AG09309 (cell line): ENCODE data around the gene RFFL.

Experiments
- DNase-seq: peaks from one replicate; pipeline ENCODE4 v3.0.0-alpha.2; 2010; ENCODE audit warnings: low read depth
- H3K4me3 ChIP-seq: 2 replicates; pipeline ENCODE4 v1.5.1; 2011; ENCODE audit warnings: mild to moderate bottlenecking, low read depth, low read length, moderate library complexity; ENCODE audit not compliant: control insufficient read depth
- TF ChIP-seq, protein P1 (sequence below): IDR thresholded peaks from 2 replicates; pipeline ENCODE4 v1.5.1; 2011; ENCODE audit warnings: mild to moderate bottlenecking, low read depth, low read length, inconsistent platforms; ENCODE audit not compliant: insufficient read depth, control insufficient read depth; ENCODE audit errors: missing control alignments

The RFFL gene

GRCh38 chr17:35057332-35057915, 6.1 kb downstream of the RFFL start:
- no peak for DNase-seq
- no peak overlapping the region for H3K4me3 ChIP-seq
- TF ChIP-seq, protein P1, sequence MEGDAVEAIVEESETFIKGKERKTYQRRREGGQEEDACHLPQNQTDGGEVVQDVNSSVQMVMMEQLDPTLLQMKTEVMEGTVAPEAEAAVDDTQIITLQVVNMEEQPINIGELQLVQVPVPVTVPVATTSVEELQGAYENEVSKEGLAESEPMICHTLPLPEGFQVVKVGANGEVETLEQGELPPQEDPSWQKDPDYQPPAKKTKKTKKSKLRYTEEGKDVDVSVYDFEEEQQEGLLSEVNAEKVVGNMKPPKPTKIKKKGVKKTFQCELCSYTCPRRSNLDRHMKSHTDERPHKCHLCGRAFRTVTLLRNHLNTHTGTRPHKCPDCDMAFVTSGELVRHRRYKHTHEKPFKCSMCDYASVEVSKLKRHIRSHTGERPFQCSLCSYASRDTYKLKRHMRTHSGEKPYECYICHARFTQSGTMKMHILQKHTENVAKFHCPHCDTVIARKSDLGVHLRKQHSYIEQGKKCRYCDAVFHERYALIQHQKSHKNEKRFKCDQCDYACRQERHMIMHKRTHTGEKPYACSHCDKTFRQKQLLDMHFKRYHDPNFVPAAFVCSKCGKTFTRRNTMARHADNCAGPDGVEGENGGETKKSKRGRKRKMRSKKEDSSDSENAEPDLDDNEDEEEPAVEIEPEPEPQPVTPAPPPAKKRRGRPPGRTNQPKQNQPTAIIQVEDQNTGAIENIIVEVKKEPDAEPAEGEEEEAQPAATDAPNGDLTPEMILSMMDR = no peak

DNA sequence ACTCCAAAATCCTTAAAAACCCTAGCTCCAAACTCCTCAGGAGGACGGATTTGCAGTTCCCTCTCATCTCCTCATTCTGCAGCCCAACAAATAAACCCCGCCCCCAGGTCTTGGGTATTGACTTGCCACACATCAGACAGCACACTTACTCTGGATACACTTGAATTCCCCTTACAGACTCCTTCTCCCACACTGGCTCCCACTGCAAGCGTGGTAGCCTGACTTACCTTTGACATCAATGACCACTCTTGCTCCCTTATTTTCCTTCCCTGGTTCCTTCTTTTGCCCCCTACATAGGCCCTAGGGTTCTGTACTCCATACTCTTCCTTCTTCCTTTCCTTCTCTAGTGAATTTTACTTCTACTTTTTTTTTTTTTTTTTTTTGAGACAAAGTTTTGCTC, 7.5 kb downstream of the RFFL start:
- DNase-seq = no peak
- TF ChIP-seq, protein P1 = no peak
- no peak overlapping the region for H3K4me3 ChIP-seq

DNA sequence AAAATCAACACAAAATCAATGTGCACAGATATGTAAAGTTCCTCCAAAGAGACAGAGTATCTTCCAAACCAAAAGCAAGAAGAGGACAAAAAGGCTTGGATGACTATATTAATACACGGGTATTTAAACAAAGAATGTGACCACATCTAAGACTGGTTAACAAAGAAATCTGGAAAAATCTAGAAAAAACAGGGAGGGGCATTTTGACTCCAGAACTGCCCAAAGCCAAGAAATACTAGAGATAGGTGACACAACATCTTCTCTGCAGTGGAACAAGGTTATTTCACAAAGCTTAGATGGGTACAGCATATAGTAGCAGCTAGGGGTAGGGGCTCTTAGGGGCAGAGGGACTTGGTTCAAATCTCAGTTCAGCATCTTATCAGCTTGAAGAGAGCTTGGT, 10.3 kb downstream of the RFFL start:
- TF ChIP-seq, protein P1 = no peak
- DNase-seq = no peak
- H3K4me3 ChIP-seq = no peak overlapping the region

GRCh38 chr17:35052780-35053179, 10.7 kb downstream of the RFFL start:
- TF ChIP-seq, protein P1 = no peak
- no peak for DNase-seq
- H3K4me3 ChIP-seq = no peak overlapping the region

DNA sequence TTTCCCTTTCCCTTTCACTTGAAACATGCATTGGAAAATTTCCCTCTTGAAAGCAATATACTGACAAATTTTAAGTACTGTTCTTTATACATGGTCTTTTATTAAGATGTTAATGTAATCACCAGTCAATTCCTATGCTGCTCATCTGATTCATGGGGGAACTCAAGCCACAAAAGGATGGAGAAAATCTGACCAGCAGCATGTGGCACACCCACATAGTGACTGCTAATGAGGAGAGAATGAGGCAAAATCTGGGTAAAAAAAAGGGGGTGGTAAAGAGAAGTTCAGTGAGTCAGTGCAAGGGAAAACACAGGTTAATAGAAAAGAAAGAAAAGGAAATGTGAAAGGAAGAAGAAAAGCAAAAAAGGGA, 11.3 kb downstream of the RFFL start:
- H3K4me3 ChIP-seq = no peak overlapping the region
- no peak for DNase-seq
- TF ChIP-seq, protein P1 = no peak

DNA sequence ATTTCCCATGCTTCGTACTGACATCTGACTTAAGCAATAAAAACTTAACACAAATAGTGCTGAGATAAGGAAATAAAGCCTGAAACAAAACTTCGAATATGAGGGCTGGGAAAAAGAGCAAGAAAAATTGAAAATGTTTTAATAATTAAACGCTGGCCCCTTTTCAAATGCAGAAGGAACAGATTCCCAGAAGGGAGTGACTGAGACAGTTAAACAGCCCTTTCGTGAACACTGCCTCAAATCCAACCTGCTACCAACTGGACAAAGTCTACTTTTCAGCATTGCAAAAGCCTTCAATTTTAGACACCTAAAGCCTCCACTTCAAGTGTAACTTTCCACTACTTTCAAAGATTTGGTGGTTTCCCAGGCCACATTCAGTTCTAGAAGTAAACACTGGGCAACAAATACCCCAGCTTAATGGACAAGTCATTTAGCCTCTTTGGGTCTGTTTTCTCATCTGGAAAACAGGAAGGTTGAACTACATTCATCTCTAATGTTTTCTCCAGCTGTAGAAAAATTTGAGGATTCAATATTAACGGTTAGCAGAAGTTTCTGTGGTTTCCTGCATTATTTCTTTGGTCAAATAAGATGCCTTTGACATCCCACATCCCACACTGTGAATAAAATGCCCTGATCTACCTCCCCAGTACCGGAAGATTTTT, 11.8 kb downstream of the RFFL start:
- TF ChIP-seq, protein P1 = no peak
- H3K4me3 ChIP-seq = no peak overlapping the region
- DNase-seq = no peak
